ENCODE measurements around the gene RGS10.

The RGS10 gene

DNA sequence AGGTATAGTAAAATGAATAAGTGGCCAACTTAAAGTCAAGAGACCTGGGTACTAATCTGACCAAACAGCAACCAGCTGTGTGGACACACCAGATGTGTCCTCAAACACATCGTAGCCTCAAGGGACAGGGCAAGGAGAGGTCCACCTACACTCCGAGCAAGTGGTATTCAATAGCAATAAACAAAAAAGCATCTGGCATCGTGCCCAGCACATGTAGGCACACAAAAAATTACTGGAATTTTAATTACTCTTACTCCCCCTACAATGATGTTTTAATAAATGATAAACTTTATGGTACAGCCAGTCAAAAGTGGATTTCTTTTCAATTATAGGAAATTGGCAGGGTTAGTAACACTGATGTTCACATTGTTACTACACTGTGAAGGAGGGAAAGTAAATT lies 3.5 kb upstream of the RGS10 start:
- H3K27ac ChIP-seq (ENCODE audit: low read length): no peak overlapping the region

DNA sequence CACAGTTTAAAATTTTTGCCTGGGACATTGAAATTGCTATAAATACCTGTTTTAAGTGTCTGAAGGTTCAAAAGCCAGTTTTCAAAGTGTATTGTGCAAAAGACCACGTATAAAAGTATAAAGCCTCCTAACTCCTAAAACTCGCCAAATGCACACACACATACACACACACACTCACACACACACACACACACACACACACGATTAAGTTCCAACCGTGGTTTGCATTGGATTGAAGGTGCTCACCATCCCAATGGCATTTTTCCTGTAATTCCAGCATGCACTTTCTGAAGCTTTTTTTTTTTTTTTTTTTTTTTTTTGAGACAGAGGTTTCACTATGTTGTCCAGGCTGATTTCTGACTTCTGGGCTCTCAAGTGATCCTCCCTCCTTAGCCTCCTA lies 2.8 kb upstream of the RGS10 start:
- TF ChIP-seq, protein P1, sequence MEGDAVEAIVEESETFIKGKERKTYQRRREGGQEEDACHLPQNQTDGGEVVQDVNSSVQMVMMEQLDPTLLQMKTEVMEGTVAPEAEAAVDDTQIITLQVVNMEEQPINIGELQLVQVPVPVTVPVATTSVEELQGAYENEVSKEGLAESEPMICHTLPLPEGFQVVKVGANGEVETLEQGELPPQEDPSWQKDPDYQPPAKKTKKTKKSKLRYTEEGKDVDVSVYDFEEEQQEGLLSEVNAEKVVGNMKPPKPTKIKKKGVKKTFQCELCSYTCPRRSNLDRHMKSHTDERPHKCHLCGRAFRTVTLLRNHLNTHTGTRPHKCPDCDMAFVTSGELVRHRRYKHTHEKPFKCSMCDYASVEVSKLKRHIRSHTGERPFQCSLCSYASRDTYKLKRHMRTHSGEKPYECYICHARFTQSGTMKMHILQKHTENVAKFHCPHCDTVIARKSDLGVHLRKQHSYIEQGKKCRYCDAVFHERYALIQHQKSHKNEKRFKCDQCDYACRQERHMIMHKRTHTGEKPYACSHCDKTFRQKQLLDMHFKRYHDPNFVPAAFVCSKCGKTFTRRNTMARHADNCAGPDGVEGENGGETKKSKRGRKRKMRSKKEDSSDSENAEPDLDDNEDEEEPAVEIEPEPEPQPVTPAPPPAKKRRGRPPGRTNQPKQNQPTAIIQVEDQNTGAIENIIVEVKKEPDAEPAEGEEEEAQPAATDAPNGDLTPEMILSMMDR (IDR thresholded peaks at IDR 0.05; ENCODE audit: borderline replicate concordance, extremely low read depth, low read length, poor library complexity, severe bottlenecking): no peak
- no peak for TF ChIP-seq EZH2 (IDR thresholded peaks at IDR 0.05; ENCODE audit: borderline replicate concordance, low read depth, low read length, severe bottlenecking)
- DNase-seq: no peak
- peaks cover 32% of the 10 kb centered on the region for H3K4me1 ChIP-seq (ENCODE audit: insufficient read depth, low read length)
- H2AFZ ChIP-seq (ENCODE audit: low read depth, low read length): no peak overlapping the region
- H3K27me3 ChIP-seq (ENCODE audit: insufficient read depth, low read length, poor library complexity): peaks cover 8% of the 10 kb centered on the region
- H3K4me3 ChIP-seq (ENCODE audit: low read depth in 1 of 2, low read length in 2 of 2): no peak overlapping the region
- no peaks in the 10 kb centered on the region for H3K9me3 ChIP-seq (ENCODE audit: insufficient read depth, low read length, severe bottlenecking)
- no peak overlapping the region for H3K27ac ChIP-seq (ENCODE audit: low read length)
- no peak for ATAC-seq (ENCODE audit: insufficient read depth, low read depth)
- H3K36me3 ChIP-seq (ENCODE audit: insufficient read depth, low read length): no peaks in the 10 kb centered on the region
- H4K20me1 ChIP-seq (ENCODE audit: insufficient read depth, low read length): peaks cover 7% of the 10 kb centered on the region; the same call in 1 of the 2 replicates
- peaks cover 18% of the 10 kb centered on the region for H3K79me2 ChIP-seq (ENCODE audit: insufficient read depth, low read length)
- H3K4me2 ChIP-seq (ENCODE audit: insufficient read depth, low read length): no peak overlapping the region
- no peak overlapping the region for H3K9ac ChIP-seq (ENCODE audit: low read depth, low read length)

More for the DNA sequence above, 3.5 kb upstream of the RGS10 start:
- Histone ChIP-seq H2AFZ (ENCODE audit: low read depth, low read length) (no peak overlapping the region), H3K27me3 (ENCODE audit: insufficient read depth, low read length, poor library complexity) (peaks cover 8% of the 10 kb centered on the region), H3K4me1 (ENCODE audit: insufficient read depth, low read length) (peaks cover 25% of the 10 kb centered on the region), H3K36me3 (ENCODE audit: insufficient read depth, low read length) (no peaks in the 10 kb centered on the region), H3K9ac (ENCODE audit: low read depth, low read length) (no peak overlapping the region), H3K79me2 (ENCODE audit: insufficient read depth, low read length) (peaks cover 14% of the 10 kb centered on the region), H3K4me2 (ENCODE audit: insufficient read depth, low read length) (no peak overlapping the region), H3K4me3 (ENCODE audit: low read depth in 1 of 2, low read length in 2 of 2) (no peak overlapping the region), H3K9me3 (ENCODE audit: insufficient read depth, low read length, severe bottlenecking) (no peaks in the 10 kb centered on the region), H4K20me1 (ENCODE audit: insufficient read depth, low read length) (peaks cover 7% of the 10 kb centered on the region; the same call in 1 of the 2 replicates)
- TF ChIP-seq, protein P1 (IDR thresholded peaks at IDR 0.05; ENCODE audit: borderline replicate concordance, extremely low read depth, low read length, poor library complexity, severe bottlenecking): no peak
- no peak for TF ChIP-seq EZH2 (IDR thresholded peaks at IDR 0.05; ENCODE audit: borderline replicate concordance, low read depth, low read length, severe bottlenecking)
- ATAC-seq (ENCODE audit: insufficient read depth, low read depth) (no peak), DNase-seq (no peak)

DNA sequence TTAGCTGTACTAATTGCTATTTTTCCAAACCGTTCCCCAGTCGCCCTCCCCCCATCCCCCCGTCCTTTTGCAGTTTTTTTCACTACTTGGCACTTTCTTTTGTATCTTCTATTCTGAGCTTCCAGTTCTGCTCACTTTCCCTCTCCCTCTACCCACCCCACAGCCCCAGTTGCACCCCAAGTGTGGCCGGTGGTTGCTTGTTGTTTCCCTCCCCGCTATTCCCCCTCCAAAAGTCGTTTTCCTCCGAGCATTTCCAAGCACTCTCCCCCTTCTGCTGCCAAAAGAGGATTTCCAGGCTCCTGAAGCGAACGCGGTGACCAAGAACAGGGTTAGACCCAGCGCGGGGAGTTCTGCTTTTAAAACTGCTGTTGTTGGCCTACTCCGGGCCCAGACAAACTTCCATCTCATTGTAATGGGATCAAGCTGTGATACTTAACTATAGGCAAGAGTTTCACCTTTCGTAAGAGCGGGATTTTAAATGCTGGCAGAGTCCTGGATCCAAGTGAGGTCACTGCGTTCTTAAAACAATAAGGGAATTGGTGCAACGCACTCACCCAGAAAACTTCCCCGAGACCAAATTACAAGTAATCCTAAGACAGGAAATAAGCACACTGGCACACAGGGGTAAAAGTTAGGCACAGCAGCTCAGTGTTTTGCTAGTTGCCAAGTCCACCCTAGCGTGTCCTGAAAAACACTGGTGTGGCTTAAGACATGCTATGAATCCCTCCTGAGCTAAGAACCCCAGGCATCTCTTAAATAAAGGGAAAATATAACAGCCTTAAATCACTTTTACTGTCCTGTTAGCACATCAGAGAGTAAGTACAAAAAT lies 1.5 kb upstream of the RGS10 start:
- no peak overlapping the region; the same call in 1 of the 2 replicates for H3K27ac ChIP-seq (ENCODE audit: low read length)
- H3K4me1 ChIP-seq (ENCODE audit: insufficient read depth, low read length): peaks cover 42% of the 10 kb centered on the region
- peak overlapping the region; percentile 90 for H3K9ac ChIP-seq (ENCODE audit: low read depth, low read length)
- TF ChIP-seq EZH2 (IDR thresholded peaks at IDR 0.05; ENCODE audit: borderline replicate concordance, low read depth, low read length, severe bottlenecking): no peak
- TF ChIP-seq, protein P1 (IDR thresholded peaks at IDR 0.05; ENCODE audit: borderline replicate concordance, extremely low read depth, low read length, poor library complexity, severe bottlenecking): no peak
- DNase-seq (no peak), ATAC-seq (ENCODE audit: insufficient read depth, low read depth) (no peak)
- H3K4me3 ChIP-seq (ENCODE audit: low read depth in 1 of 2, low read length in 2 of 2): peak overlapping the region in 1 of 2 experiments; percentile 61; a peak in 3 of 4 replicates
- H3K79me2 ChIP-seq (ENCODE audit: insufficient read depth, low read length): peaks cover 29% of the 10 kb centered on the region
- peaks cover 10% of the 10 kb centered on the region; the same call in 1 of the 2 replicates for H4K20me1 ChIP-seq (ENCODE audit: insufficient read depth, low read length)
- no peaks in the 10 kb centered on the region for H3K36me3 ChIP-seq (ENCODE audit: insufficient read depth, low read length)
- peak overlapping the region; percentile 96 for H3K4me2 ChIP-seq (ENCODE audit: insufficient read depth, low read length)
- no peaks in the 10 kb centered on the region for H3K9me3 ChIP-seq (ENCODE audit: insufficient read depth, low read length, severe bottlenecking)
- peaks cover 6% of the 10 kb centered on the region for H3K27me3 ChIP-seq (ENCODE audit: insufficient read depth, low read length, poor library complexity)
- peak overlapping the region; percentile 88 for H2AFZ ChIP-seq (ENCODE audit: low read depth, low read length)

All from DND-41 (cell line).